Neural cell (in vitro differentiated cells): ENCODE results near the gene ATP5F1A. TPM values are rescaled to one million over a fixed set of nuclear protein-coding genes. Genes with fewer than 3 reads are reported as not detected.

Experiments
- H2AFZ ChIP-seq: fragments of 200-600, 300-800 bp; sonication (generic), shearing (Covaris generic); 2 replicates; pipeline ENCODE4 v1.6.0; 2014; ENCODE audit warnings: low read depth, mild to moderate bottlenecking, antibody characterized with exemption, low read length, moderate library complexity
- H3F3A ChIP-seq: fragments of 200-600 bp; shearing (Covaris generic); 2 replicates; pipeline ENCODE4 v1.6.1; 2016; ENCODE audit warnings: mild to moderate bottlenecking, moderate library complexity, mixed read lengths, antibody characterized with exemption, low read length; ENCODE audit not compliant: insufficient read depth, poor library complexity, severe bottlenecking
- H3K27ac ChIP-seq: fragments of 200-600, 300-800 bp; sonication (generic), shearing (Covaris generic); 2 replicates; pipeline ENCODE4 v1.5.1; 2014; ENCODE audit warnings: mild to moderate bottlenecking, low read length, moderate library complexity
- H3K27me3 ChIP-seq: fragments of 300-800, 200-600 bp; sonication (generic), shearing (Covaris generic); 2 replicates; pipeline ENCODE4 v1.6.0; 2014; ENCODE audit warnings: mild to moderate bottlenecking, low read depth, low read length, moderate library complexity; ENCODE audit not compliant: insufficient read depth
- H3K36me3 ChIP-seq: fragments of 300-800, 200-600 bp; sonication (generic), shearing (Covaris generic); 2 replicates; pipeline ENCODE4 v1.5.1; 2014; ENCODE audit warnings: mild to moderate bottlenecking, antibody characterized with exemption, low read length, moderate library complexity; ENCODE audit not compliant: insufficient read depth
- H3K4me2 ChIP-seq: fragments of 300-800, 200-600 bp; sonication (generic), shearing (Covaris generic); 2 replicates; pipeline ENCODE4 v1.6.0; 2014; ENCODE audit warnings: mild to moderate bottlenecking, low read length
- H3K4me3 ChIP-seq: fragments of 300-800, 200-600 bp; sonication (generic), shearing (Covaris generic); 2 replicates; pipeline ENCODE4 v1.5.1; 2014; ENCODE audit warnings: mild to moderate bottlenecking, low read length, moderate library complexity
- H3K79me2 ChIP-seq: fragments of 200-600 bp; shearing (Covaris generic); replicated peaks from 2 replicates; pipeline ENCODE4 v1.6.0; 2014; ENCODE audit warnings: mild to moderate bottlenecking, low read length, moderate library complexity; ENCODE audit not compliant: insufficient read depth
- H3K9ac ChIP-seq: fragments of 300-800, 200-600 bp; sonication (generic), shearing (Covaris generic); 2 replicates; pipeline ENCODE4 v1.6.1; 2016; ENCODE audit warnings: mild to moderate bottlenecking, low read length, mixed read lengths
- H3K9me2 ChIP-seq: fragments of 200-600 bp; shearing (Covaris generic); 2 replicates; pipeline ENCODE4 v1.6.1; 2016; ENCODE audit warnings: mild to moderate bottlenecking, low read length, mixed read lengths; ENCODE audit not compliant: insufficient read depth
- H3K9me3 ChIP-seq: fragments of 200-600, 300-800 bp; sonication (generic), shearing (Covaris generic); 2 replicates; pipeline ENCODE4 v1.6.1; 2016; ENCODE audit warnings: mild to moderate bottlenecking, mixed run types, low read length, moderate library complexity, mixed read lengths
- H4K20me1 ChIP-seq: fragments of 200-600 bp; shearing (Covaris generic); 2 replicates; pipeline ENCODE4 v1.6.1; 2016; ENCODE audit warnings: mild to moderate bottlenecking, mixed run types; ENCODE audit not compliant: insufficient read depth
- EP300 ChIP-seq: fragments of 450-650 bp; conservative IDR thresholded peaks from 2 replicates; pipeline ENCODE4 v1.6.1; 2014; ENCODE audit warnings: antibody characterized with exemption, mild to moderate bottlenecking, moderate library complexity; ENCODE audit not compliant: poor library complexity, severe bottlenecking
- EZH2 ChIP-seq: fragments of 200-600, 300-800 bp; shearing (Covaris generic), sonication (generic); IDR thresholded peaks from 2 replicates; pipeline ENCODE4 v1.6.1; 2014; ENCODE audit warnings: antibody characterized with exemption, low read length, borderline replicate concordance, mild to moderate bottlenecking; ENCODE audit not compliant: insufficient read depth, poor library complexity, severe bottlenecking
- MXI1 ChIP-seq: fragments of 450-650 bp; conservative IDR thresholded peaks from 2 replicates; pipeline ENCODE4 v1.6.1; 2014; ENCODE audit warnings: antibody characterized with exemption, mild to moderate bottlenecking; ENCODE audit not compliant: poor library complexity, severe bottlenecking
- POLR2AphosphoS5 ChIP-seq: IDR thresholded peaks from 2 replicates; pipeline ENCODE4 v1.6.1; 2012
- RAD21 ChIP-seq: fragments of 450-650 bp; conservative IDR thresholded peaks from 2 replicates; pipeline ENCODE4 v1.6.1; 2014; ENCODE audit warnings: antibody characterized with exemption, mild to moderate bottlenecking, moderate library complexity
- REST ChIP-seq: IDR thresholded peaks from 2 replicates; pipeline ENCODE4 v1.6.1; 2012; ENCODE audit warnings: borderline replicate concordance
- SMC3 ChIP-seq: fragments of 450-650 bp; conservative IDR thresholded peaks from 2 replicates; pipeline ENCODE4 v1.6.1; 2014; ENCODE audit warnings: antibody characterized with exemption, mild to moderate bottlenecking, moderate library complexity; ENCODE audit not compliant: poor library complexity
- TAF1 ChIP-seq: IDR thresholded peaks from 2 replicates; pipeline ENCODE4 v1.6.1; 2012; ENCODE audit warnings: low read depth
- polyA plus RNA-seq: library from polyadenylated mRNA; depleted of rRNA; stranded (reverse); fragments of >200 nt; gene quantifications from 2 replicates; pipeline ENCODE4 v1.2.3, GENCODE V29; 2014
- TF ChIP-seq, protein P1 (sequence below): fragments of 450-650 bp; IDR thresholded peaks from 2 replicates; pipeline ENCODE4 v1.5.1; 2014; ENCODE audit warnings: antibody characterized with exemption, mild to moderate bottlenecking, moderate library complexity; ENCODE audit not compliant: poor library complexity, severe bottlenecking

ATP5F1A gene
- polyA plus RNA-seq, 1 donor from 2014 or later = 1,949 TPM

GRCh38 chr18:46113751-46114150 lies 15.7 kb upstream of the ATP5F1A start:
- no peaks in the 10 kb centered on the region for H3K9me3 ChIP-seq
- H3K27me3 ChIP-seq = no peaks in the 10 kb centered on the region
- H3K27ac ChIP-seq = no peak overlapping the region
- H3K79me2 ChIP-seq = no peaks in the 10 kb centered on the region
- H4K20me1 ChIP-seq = no peaks in the 10 kb centered on the region
- H3K36me3 ChIP-seq = peaks cover 6% of the 10 kb centered on the region
- H3K4me2 ChIP-seq = no peak overlapping the region
- H3K4me3 ChIP-seq = no peak overlapping the region
- H3K9me2 ChIP-seq = no peaks in the 10 kb centered on the region
- H2AFZ ChIP-seq = no peak overlapping the region
- H3K9ac ChIP-seq = no peak overlapping the region
- H3F3A ChIP-seq = no peaks in the 10 kb centered on the region
- TF ChIP-seq EZH2 = no peak

GRCh38 chr18:46110406-46110805 lies 12.3 kb upstream of the ATP5F1A start:
- H3K27me3 ChIP-seq = no peaks in the 10 kb centered on the region
- H3F3A ChIP-seq = no peaks in the 10 kb centered on the region
- peaks cover 5% of the 10 kb centered on the region for H3K79me2 ChIP-seq
- no peak overlapping the region for H3K9ac ChIP-seq
- H3K4me3 ChIP-seq = no peak overlapping the region
- H3K9me2 ChIP-seq = no peaks in the 10 kb centered on the region
- no peaks in the 10 kb centered on the region for H4K20me1 ChIP-seq
- H3K27ac ChIP-seq = no peak overlapping the region
- peaks cover 6% of the 10 kb centered on the region for H3K36me3 ChIP-seq
- H3K4me2 ChIP-seq = no peak overlapping the region
- no peak for TF ChIP-seq EZH2
- no peak for TF ChIP-seq MXI1
- TF ChIP-seq SMC3 = no peak
- no peak for TF ChIP-seq RAD21
- TF ChIP-seq POLR2AphosphoS5 = no peak
- TF ChIP-seq, protein P1, sequence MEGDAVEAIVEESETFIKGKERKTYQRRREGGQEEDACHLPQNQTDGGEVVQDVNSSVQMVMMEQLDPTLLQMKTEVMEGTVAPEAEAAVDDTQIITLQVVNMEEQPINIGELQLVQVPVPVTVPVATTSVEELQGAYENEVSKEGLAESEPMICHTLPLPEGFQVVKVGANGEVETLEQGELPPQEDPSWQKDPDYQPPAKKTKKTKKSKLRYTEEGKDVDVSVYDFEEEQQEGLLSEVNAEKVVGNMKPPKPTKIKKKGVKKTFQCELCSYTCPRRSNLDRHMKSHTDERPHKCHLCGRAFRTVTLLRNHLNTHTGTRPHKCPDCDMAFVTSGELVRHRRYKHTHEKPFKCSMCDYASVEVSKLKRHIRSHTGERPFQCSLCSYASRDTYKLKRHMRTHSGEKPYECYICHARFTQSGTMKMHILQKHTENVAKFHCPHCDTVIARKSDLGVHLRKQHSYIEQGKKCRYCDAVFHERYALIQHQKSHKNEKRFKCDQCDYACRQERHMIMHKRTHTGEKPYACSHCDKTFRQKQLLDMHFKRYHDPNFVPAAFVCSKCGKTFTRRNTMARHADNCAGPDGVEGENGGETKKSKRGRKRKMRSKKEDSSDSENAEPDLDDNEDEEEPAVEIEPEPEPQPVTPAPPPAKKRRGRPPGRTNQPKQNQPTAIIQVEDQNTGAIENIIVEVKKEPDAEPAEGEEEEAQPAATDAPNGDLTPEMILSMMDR = no peak
- no peak for TF ChIP-seq TAF1
- no peak for TF ChIP-seq EP300
- no peak overlapping the region for H2AFZ ChIP-seq
- H3K9me3 ChIP-seq = no peaks in the 10 kb centered on the region

GRCh38 chr18:46109386-46109785 lies 11.3 kb upstream of the ATP5F1A start:
- no peaks in the 10 kb centered on the region for H4K20me1 ChIP-seq
- H3K9ac ChIP-seq = no peak overlapping the region
- H3K27me3 ChIP-seq = no peaks in the 10 kb centered on the region
- no peaks in the 10 kb centered on the region for H3K9me3 ChIP-seq
- H3F3A ChIP-seq = no peaks in the 10 kb centered on the region
- H2AFZ ChIP-seq = no peak overlapping the region
- H3K36me3 ChIP-seq = no peaks in the 10 kb centered on the region
- TF ChIP-seq, protein P1 = no peak
- TF ChIP-seq REST (no peak), SMC3 (no peak), POLR2AphosphoS5 (no peak), TAF1 (no peak), RAD21 (no peak), EP300 (no peak), EZH2 (no peak), MXI1 (no peak)
- H3K79me2 ChIP-seq = peaks cover 14% of the 10 kb centered on the region
- no peaks in the 10 kb centered on the region for H3K9me2 ChIP-seq
- H3K27ac ChIP-seq = no peak overlapping the region
- no peak overlapping the region for H3K4me2 ChIP-seq
- H3K4me3 ChIP-seq = no peak overlapping the region
